Fibroblast of villous mesenchyme (primary cell): Measurements from ENCODE around the gene SEPTIN10. TPM values are rescaled to one million over a fixed set of nuclear protein-coding genes. Genes with fewer than 3 reads are reported as not detected.

Source experiments
- DNase-seq: peaks from one replicate; pipeline ENCODE4 v3.0.0-alpha.2; 2010; ENCODE audit warnings: low read depth
- H3K4me3 ChIP-seq: 2 replicates; pipeline ENCODE4 v1.5.1; 2011; ENCODE audit warnings: low read depth, mild to moderate bottlenecking, low read length
- CTCF ChIP-seq: IDR thresholded peaks from 2 replicates; pipeline ENCODE4 v1.5.1; 2012; ENCODE audit warnings: low read depth, mild to moderate bottlenecking, low read length; ENCODE audit not compliant: insufficient read depth
- total RNA-seq: library from RNA; depleted of rRNA; stranded (reverse); fragments of >200 nt; gene quantifications from 2 replicates; pipeline ENCODE4 v1.2.3, GENCODE V29; 2012

The SEPTIN10 gene
- total RNA-seq, 1 donor, result 83.3 TPM

DNA sequence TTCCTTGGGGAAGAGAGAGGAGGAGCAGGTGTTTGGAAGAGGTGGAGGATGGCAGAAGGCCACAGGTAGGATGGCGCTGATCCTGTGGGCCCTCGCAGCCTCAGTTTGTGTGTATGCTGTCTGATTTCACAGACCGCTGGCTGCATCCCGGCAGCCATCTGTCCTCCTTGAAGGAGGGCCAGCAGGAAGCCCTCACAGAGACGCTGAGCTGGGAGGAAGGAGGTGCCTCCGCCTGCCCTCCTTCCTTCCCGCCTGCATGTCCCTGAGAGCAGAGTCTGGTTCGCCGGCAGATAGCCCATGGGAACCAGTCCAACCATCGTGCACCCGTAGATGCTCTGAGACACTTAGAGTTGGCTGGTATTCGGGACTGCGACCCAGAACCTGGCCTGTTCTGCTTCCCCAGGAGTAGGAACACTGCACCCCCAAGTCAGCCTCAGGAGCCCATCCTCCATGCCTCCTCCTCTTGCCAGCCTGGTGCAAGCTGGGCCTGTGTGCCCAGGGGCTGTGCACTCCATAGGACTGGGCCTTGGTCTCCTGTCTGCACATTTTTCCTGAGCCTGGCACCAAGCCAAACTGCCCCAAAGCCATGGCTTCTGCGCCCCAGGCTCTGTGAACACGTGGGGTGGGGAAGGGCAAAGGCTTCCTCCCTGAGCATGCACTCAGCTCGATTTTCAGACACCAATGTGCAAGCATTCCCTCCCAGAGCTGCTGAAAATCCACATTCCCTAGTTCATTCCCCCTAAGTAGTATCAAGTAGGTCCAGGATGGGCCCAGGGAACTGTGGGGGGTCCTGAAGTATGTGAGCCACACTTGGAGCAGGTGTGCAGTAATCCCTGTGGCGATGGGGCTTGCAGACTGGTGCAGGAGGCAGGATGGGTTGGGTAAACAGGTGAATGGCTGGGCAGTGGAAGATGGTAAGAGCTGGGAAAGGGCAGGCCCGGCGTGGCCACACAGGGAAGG lies 115.6 kb downstream of the SEPTIN10 start:
- H3K4me3 ChIP-seq, result no peak overlapping the region
- TF ChIP-seq CTCF, result no peak
- DNase-seq, result no peak

DNA sequence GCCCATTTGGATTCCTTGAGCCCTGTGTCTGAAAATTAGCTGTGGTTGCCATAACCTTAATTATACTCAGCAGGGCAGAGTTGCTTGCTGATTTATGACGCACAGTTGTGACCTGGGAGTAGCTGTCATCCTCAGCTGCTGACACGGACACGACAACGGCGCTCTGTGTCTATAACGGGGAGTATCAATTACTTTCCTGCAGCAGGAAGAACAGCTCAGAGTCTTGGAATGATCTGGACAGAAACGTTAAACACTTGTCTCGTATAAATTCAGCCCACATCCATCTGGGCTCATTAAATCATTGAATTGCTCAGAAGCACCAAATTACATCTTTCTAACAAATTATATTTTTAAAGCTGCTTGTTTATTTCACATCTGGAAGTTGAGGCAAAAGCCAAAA lies 116.3 kb downstream of the SEPTIN10 start:
- H3K4me3 ChIP-seq, result no peak overlapping the region
- DNase-seq, result peak; percentile 41
- no peak for TF ChIP-seq CTCF

- H3K4me3 ChIP-seq, result no peak overlapping the region
- TF ChIP-seq CTCF, result no peak
- DNase-seq, result no peak
Measured at GRCh38 chr2:109494351-109494750, 119.4 kb downstream of the SEPTIN10 start.

GRCh38 chr2:109493176-109493935 lies 120.4 kb downstream of the SEPTIN10 start:
- no peak overlapping the region for H3K4me3 ChIP-seq
- TF ChIP-seq CTCF, result no peak
- no peak for DNase-seq

Other genes with a start within 250 kb of the SEPTIN10 start
- 9.3 and 10.8 TPM in 2 replicates for gene SOWAHC, start 398 bp upstream of the SEPTIN10 start, total RNA-seq
- 36.1 and 42.3 TPM in 2 replicates for gene RGPD5, start 180.3 kb upstream of the SEPTIN10 start, total RNA-seq